ENCODE results near the gene SERPINE3.

The SERPINE3 gene

DNA sequence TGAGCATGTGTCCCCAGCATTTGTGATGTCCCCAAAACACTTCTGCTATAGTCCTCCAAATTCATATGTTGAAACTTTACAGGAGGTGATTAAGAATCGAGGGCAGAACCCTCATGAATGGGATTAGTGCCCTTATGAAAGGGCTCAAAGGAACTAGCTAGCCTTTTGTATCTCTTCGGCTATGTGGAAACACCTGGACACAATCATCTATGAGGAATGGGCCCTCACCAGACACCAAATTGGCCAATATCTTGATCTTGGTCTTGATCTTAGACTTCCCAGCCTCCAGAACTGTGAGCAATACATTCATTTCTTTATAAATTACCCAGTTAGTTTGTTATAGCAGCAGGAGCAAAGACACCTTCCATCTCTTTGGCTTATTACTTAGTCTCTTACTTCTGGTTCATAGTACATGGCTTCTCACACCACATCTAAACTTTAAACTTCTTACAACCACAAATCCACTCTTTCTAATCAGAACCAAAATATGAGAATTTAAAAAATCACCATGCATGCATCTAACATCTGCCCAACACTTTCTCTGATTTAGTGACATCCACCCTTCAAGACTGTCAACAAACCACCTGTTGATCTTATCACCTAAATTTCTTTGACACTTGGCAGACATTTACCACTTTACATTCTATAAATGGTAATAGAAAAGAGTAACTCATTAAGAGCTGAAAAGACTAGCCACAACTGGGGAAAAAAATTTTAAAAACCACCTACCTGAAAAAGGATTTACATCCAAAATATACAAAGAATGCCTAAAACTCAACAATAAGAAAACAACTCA is 6.7 kb upstream of the SERPINE3 start:
- no peak for DNase-seq (ENCODE audit: low read depth)
- H3K4me3 ChIP-seq (ENCODE audit: low read depth, low read length) = no peak overlapping the region
- TF ChIP-seq, protein P1, sequence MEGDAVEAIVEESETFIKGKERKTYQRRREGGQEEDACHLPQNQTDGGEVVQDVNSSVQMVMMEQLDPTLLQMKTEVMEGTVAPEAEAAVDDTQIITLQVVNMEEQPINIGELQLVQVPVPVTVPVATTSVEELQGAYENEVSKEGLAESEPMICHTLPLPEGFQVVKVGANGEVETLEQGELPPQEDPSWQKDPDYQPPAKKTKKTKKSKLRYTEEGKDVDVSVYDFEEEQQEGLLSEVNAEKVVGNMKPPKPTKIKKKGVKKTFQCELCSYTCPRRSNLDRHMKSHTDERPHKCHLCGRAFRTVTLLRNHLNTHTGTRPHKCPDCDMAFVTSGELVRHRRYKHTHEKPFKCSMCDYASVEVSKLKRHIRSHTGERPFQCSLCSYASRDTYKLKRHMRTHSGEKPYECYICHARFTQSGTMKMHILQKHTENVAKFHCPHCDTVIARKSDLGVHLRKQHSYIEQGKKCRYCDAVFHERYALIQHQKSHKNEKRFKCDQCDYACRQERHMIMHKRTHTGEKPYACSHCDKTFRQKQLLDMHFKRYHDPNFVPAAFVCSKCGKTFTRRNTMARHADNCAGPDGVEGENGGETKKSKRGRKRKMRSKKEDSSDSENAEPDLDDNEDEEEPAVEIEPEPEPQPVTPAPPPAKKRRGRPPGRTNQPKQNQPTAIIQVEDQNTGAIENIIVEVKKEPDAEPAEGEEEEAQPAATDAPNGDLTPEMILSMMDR (IDR thresholded peaks at IDR 0.05; ENCODE audit: control insufficient read depth, extremely low read depth, insufficient read depth) = no peak

DNA sequence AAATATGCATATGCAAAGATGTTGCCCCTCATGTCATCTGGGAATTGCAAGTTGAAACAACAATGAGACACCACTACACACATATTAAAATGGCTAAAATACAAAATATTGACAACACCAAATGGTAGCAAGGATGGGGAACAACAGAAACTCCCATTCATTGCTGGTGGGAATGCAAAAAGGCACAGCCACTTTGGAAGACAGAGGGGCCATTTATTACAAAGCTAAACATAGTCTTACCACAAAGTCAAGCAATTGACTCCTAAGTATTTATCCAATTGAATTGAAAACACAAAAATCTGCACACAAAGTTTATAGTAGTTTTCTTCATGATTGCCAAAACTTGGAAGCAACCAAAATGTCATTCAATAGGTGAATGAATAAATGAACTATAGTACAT is 6.1 kb upstream of the SERPINE3 start:
- H3K4me3 ChIP-seq (ENCODE audit: low read depth, low read length) = no peak overlapping the region
- DNase-seq (ENCODE audit: low read depth) = no peak
- TF ChIP-seq, protein P1 (IDR thresholded peaks at IDR 0.05; ENCODE audit: control insufficient read depth, extremely low read depth, insufficient read depth) = no peak

DNA sequence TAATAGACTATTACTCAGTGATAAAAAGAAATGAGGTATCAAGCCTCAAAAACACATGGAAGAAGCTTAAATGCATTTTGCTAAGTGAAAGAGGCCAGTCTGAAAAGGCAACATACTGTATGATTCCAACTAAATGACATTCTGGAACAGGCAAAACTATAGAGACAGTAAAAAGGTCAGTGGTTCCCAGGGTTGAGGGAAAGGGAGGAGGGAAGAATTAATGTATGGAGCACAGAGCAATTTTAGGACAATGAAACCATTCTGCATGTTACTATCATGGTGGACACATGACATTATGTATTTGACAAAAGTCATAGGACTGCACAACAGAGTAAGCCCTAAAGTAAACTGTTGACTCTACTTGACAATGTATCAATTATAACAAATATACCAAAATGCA is 5.7 kb upstream of the SERPINE3 start:
- no peak for DNase-seq (ENCODE audit: low read depth)
- TF ChIP-seq, protein P1 (IDR thresholded peaks at IDR 0.05; ENCODE audit: control insufficient read depth, extremely low read depth, insufficient read depth) = no peak
- no peak overlapping the region for H3K4me3 ChIP-seq (ENCODE audit: low read depth, low read length)

DNA sequence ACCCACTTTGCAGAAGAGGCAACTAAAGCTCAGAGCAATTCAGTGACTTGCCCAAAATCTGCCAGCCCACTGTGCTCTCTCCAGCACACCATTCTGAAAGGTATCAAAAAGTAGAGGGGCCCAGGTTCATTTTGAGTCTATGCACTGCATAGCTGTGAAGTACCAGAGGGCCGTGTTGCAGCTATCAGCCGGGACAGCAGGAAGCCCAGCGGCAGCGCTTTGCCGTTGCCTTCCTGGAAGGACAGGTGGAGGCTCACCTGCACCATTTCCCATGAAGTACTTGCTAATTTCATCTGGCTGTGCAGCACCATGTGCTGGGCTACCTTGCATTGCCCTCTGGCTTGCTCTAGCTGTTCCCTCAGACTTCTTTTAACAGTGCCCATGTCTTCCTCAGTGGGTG is 2.7 kb upstream of the SERPINE3 start:
- TF ChIP-seq, protein P1 (IDR thresholded peaks at IDR 0.05; ENCODE audit: control insufficient read depth, extremely low read depth, insufficient read depth) = no peak
- DNase-seq (ENCODE audit: low read depth) = no peak

DNA sequence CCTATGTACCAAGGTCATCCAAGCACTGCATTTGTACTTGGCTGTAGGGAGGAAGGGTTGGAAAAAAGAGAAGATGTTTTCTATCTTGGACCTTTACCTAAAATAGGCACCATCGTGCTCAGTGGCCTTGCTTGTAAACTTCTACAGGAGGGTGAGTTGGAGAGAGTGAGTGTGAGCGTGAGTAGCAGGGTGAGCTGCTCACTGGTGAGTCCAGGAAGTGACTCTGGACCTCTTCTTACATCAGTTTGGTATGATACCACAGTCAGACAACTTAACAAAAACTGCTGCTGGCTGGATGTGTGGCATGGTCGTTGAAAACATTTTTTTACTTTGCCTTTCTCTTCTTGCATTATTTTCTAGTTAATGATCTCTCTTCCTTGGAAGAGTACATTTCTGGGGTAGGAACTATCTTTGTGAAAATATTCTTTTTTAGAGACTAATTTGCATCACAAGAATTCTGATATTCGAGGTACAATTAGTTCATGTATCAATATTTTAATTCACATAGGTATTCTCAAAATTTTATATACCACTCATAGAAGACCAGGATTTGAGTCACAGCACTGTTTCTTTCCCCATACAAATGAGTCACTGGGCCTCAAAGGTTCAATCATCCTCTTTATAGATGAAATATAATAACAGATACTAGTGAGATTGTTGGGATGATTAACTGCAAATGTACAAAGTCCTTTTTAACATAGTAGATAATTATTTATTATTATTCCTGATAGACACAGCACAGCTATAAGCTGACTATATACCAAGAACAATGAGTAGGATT is 651 bp downstream of the SERPINE3 start:
- DNase-seq (ENCODE audit: low read depth) = no peak
- no peak overlapping the region for H3K4me3 ChIP-seq (ENCODE audit: low read depth, low read length)
- TF ChIP-seq, protein P1 (IDR thresholded peaks at IDR 0.05; ENCODE audit: control insufficient read depth, extremely low read depth, insufficient read depth) = no peak

More for the DNA sequence above, 2.7 kb upstream of the SERPINE3 start:
- H3K4me3 ChIP-seq (ENCODE audit: low read depth, low read length) = no peak overlapping the region

DNA sequence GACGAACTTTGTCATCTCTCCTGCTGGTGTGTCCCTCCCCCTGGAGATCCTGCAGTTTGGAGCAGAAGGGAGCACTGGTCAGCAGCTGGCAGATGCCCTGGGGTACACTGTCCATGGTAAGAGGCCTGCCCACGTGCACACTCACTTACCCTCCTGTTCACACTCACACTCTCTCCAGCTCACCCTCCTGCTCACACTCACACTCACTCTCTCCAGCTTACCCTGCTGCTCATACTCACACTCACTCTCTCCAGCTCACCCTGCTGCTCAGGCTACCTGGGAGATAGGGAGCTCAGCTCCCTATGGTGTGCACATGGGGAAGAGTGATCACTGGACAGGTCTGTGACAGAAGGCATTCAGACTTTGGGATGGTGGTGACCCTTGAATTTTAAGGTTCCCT is 1.7 kb downstream of the SERPINE3 start:
- TF ChIP-seq, protein P1 (IDR thresholded peaks at IDR 0.05; ENCODE audit: control insufficient read depth, extremely low read depth, insufficient read depth) = no peak
- DNase-seq (ENCODE audit: low read depth) = no peak

More for the DNA sequence above, 1.7 kb downstream of the SERPINE3 start:
- no peak overlapping the region for H3K4me3 ChIP-seq (ENCODE audit: low read depth, low read length)
